K562 (cell line): ENCODE measurements around the gene UBL5. TPM values are rescaled to one million over a fixed set of nuclear protein-coding genes. Genes with fewer than 3 reads are reported as not detected.

Experiments used
- EP400 ChIP-seq: fragments of 450-650 bp; IDR thresholded peaks from 2 replicates; pipeline ENCODE4 v1.6.1; 2017; ENCODE audit warnings: antibody characterized with exemption, mild to moderate bottlenecking, moderate library complexity
- GABPA ChIP-seq: fragments of 200-800 bp; sonication (Bioruptor generic); conservative IDR thresholded peaks from 2 replicates; pipeline ENCODE4 v1.6.1; 2016; ENCODE audit warnings: low read depth, missing genetic modification characterization, missing compliant biosample characterization
- MEIS2 ChIP-seq: fragments of 450-650 bp; IDR thresholded peaks from 2 replicates; pipeline ENCODE4 v1.6.1; 2014; ENCODE audit warnings: mild to moderate bottlenecking; ENCODE audit not compliant: partially characterized antibody
- NELFE ChIP-seq: IDR thresholded peaks from 2 replicates; pipeline ENCODE4 v1.6.1; 2011; ENCODE audit warnings: mild to moderate bottlenecking; ENCODE audit not compliant: insufficient read depth, insufficient read length
- POLR2B ChIP-seq: fragments of 450-650 bp; IDR thresholded peaks from 2 replicates; pipeline ENCODE4 v1.6.1; 2018; ENCODE audit warnings: low read depth; ENCODE audit not compliant: partially characterized antibody
- SIN3B ChIP-seq: fragments of 450-650 bp; IDR thresholded peaks from 2 replicates; pipeline ENCODE4 v1.6.1; 2017; ENCODE audit warnings: low read depth, mild to moderate bottlenecking, moderate library complexity
- SMARCB1 ChIP-seq: IDR thresholded peaks from 2 replicates; pipeline ENCODE4 v1.6.1; 2011; ENCODE audit warnings: improper control_type of control experiment, low read depth; ENCODE audit not compliant: insufficient read length
- SP2 ChIP-seq: IDR thresholded peaks from 2 replicates; pipeline ENCODE4 v1.6.1; 2011; ENCODE audit warnings: mild to moderate bottlenecking, low read depth, low read length, moderate library complexity; ENCODE audit not compliant: poor library complexity, severe bottlenecking; ENCODE audit errors: extremely low read depth
- TAL1 ChIP-seq: fragments of 450-650 bp; IDR thresholded peaks from 2 replicates; pipeline ENCODE4 v1.6.1; 2016; ENCODE audit warnings: mild to moderate bottlenecking
- TBL1XR1 ChIP-seq, 2 experiments: IDR thresholded peaks; 2 replicates each; pipeline ENCODE4 v1.6.1; 2012; ENCODE audit warnings: improper control_type of control experiment in 2 of 2, low read length in 2 of 2, mild to moderate bottlenecking in 1 of 2
- TFAM ChIP-seq: fragments of 250-450 bp; sonication (Bioruptor Pico); conservative IDR thresholded peaks from 2 replicates; pipeline ENCODE4 v1.5.0; 2021; ENCODE audit warnings: mild to moderate bottlenecking, moderate library complexity
- ZNF146 ChIP-seq: IDR thresholded peaks from one replicate; pipeline ENCODE4 v1.6.1; 2018; ENCODE audit warnings: missing compliant biosample characterization; ENCODE audit not compliant: unreplicated experiment
- ZNF197 ChIP-seq: fragments of 200-800 bp; sonication (Bioruptor generic); IDR thresholded peaks from 2 replicates; pipeline ENCODE4 v1.6.1; 2016; ENCODE audit warnings: low read depth, missing genetic modification characterization, missing compliant biosample characterization
- polyA plus RNA-seq, 8 experiments: library from polyadenylated mRNA; depleted of rRNA in 4 of 8; stranded (reverse) in 5 of 8; unstranded in 3 of 8; fragments of >200 nt; fragmentation: Nextera tagmentation in 2 of 8; fragmentation: Illumina TruSeq in 1 of 8; extraction: Ambion mirVana in 2 of 8; extraction: Trizol in 1 of 8; gene quantifications; 2 replicates each; pipeline versions ENCODE4 v1.2.1 to v1.2.3, GENCODE V29; 2011 to 2014; ENCODE audit warnings: inconsistent platforms in 1 of 8, missing spikeins in 1 of 8
- total RNA-seq, 7 experiments: library from RNA; depleted of rRNA in 6 of 7; stranded (reverse); fragments of >200 nt in 6 of 7; fragmentation: Illumina TruSeq in 2 of 7; extraction: Trizol in 2 of 7; gene quantifications; 2 replicates each; pipeline versions ENCODE4 v1.2.1 to v1.2.3, GENCODE V29; 2011 to 2021; ENCODE audit warnings: low replicate concordance in 1 of 7
- TF ChIP-seq, protein P1 (sequence below), 2 experiments: fragments of 250-450 bp in 1 of 2; fragments of 450-650 bp in 1 of 2; sonication (Bioruptor Pico) in 1 of 2; IDR thresholded peaks; 2 replicates each; pipeline versions ENCODE4 v1.6.1 to v1.8.0; 2016 to 2021; ENCODE audit warnings: mild to moderate bottlenecking in 2 of 2, moderate library complexity in 2 of 2, missing compliant biosample characterization in 1 of 2, missing genetic modification characterization in 1 of 2
- TF ChIP-seq, protein P2 (sequence below): fragments of 450-650 bp; IDR thresholded peaks from 2 replicates; pipeline ENCODE4 v1.6.1; 2017; ENCODE audit warnings: mild to moderate bottlenecking, moderate library complexity
- TF ChIP-seq, protein P3 (sequence below): fragments of 450-650 bp; IDR thresholded peaks from 2 replicates; pipeline ENCODE4 v1.6.1; 2016; ENCODE audit warnings: low read depth

The UBL5 gene
- total and polyA plus RNA-seq, 9 of the 15 experiments (the other 6 are each of a cell fraction or from before 2014, with no cell fraction given), result 410 to 1,266 (median 613) TPM

DNA sequence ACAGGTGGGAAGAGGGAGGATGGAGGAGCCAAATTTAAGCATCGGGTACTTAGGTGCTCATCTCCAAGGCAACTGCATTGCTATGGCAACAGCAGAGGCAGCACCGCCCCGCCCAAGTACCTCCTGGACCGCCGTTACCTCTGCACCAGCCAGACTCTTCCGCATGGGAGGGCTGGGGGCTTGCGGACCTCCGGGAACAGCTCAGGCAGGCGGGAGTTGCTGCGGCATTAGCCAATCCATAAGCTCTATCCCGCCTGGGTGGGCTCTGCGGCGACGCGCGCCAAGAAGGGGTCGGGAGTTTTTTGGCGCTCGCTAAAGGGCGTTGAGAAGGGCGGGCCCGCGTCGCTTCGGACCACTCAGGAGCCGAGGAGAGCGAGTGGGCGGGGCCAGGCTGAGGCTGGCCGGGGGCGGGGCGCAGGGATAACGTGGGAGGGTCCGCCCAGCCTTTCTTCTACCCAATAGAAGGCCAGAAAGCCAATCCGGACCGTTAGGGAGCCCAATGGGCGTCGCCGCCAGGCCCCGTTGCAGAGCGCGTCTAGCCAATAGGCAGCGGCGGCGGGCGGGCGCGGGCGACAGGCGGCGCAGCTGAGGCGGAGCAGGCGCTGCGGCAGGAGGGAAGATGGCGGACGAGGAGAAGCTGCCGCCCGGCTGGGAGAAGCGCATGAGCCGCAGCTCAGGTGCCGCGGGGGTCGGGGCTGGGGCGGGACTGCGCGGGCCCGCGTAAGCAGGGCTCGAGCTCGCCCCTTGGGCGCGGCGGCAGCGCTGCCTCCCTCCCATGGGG lies 7.2 kb downstream of the UBL5 start, which contains the start of gene PIN1 (continued):
- TF ChIP-seq, protein P1, sequence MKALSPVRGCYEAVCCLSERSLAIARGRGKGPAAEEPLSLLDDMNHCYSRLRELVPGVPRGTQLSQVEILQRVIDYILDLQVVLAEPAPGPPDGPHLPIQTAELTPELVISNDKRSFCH (CRISPR knock-in tag; IDR thresholded peaks at IDR 0.05), result no peak
- TF ChIP-seq, protein P1 (tag; IDR thresholded peaks at IDR 0.05), result no peak
- TF ChIP-seq NELFE (no peak), SP2 (peak; percentile 87), TBL1XR1 (IDR thresholded peaks at IDR 0.05; ENCODE audit: low read length in 2 of 2) (no peak), ZNF197 (CRISPR knock-in tag) (no peak), EP400 (no peak; the same call in 1 of the 2 replicates), GABPA (tag) (no peak), TAL1 (no peak), SIN3B (peak; percentile 79), MEIS2 (no peak), SMARCB1 (no peak), ZNF146 (CRISPR knock-in tag) (no peak), POLR2B (no peak), TFAM (CRISPR knock-in tag) (no peak)
- TF ChIP-seq, protein P2, sequence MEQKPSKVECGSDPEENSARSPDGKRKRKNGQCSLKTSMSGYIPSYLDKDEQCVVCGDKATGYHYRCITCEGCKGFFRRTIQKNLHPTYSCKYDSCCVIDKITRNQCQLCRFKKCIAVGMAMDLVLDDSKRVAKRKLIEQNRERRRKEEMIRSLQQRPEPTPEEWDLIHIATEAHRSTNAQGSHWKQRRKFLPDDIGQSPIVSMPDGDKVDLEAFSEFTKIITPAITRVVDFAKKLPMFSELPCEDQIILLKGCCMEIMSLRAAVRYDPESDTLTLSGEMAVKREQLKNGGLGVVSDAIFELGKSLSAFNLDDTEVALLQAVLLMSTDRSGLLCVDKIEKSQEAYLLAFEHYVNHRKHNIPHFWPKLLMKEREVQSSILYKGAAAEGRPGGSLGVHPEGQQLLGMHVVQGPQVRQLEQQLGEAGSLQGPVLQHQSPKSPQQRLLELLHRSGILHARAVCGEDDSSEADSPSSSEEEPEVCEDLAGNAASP, result no peak
- TF ChIP-seq, protein P3, sequence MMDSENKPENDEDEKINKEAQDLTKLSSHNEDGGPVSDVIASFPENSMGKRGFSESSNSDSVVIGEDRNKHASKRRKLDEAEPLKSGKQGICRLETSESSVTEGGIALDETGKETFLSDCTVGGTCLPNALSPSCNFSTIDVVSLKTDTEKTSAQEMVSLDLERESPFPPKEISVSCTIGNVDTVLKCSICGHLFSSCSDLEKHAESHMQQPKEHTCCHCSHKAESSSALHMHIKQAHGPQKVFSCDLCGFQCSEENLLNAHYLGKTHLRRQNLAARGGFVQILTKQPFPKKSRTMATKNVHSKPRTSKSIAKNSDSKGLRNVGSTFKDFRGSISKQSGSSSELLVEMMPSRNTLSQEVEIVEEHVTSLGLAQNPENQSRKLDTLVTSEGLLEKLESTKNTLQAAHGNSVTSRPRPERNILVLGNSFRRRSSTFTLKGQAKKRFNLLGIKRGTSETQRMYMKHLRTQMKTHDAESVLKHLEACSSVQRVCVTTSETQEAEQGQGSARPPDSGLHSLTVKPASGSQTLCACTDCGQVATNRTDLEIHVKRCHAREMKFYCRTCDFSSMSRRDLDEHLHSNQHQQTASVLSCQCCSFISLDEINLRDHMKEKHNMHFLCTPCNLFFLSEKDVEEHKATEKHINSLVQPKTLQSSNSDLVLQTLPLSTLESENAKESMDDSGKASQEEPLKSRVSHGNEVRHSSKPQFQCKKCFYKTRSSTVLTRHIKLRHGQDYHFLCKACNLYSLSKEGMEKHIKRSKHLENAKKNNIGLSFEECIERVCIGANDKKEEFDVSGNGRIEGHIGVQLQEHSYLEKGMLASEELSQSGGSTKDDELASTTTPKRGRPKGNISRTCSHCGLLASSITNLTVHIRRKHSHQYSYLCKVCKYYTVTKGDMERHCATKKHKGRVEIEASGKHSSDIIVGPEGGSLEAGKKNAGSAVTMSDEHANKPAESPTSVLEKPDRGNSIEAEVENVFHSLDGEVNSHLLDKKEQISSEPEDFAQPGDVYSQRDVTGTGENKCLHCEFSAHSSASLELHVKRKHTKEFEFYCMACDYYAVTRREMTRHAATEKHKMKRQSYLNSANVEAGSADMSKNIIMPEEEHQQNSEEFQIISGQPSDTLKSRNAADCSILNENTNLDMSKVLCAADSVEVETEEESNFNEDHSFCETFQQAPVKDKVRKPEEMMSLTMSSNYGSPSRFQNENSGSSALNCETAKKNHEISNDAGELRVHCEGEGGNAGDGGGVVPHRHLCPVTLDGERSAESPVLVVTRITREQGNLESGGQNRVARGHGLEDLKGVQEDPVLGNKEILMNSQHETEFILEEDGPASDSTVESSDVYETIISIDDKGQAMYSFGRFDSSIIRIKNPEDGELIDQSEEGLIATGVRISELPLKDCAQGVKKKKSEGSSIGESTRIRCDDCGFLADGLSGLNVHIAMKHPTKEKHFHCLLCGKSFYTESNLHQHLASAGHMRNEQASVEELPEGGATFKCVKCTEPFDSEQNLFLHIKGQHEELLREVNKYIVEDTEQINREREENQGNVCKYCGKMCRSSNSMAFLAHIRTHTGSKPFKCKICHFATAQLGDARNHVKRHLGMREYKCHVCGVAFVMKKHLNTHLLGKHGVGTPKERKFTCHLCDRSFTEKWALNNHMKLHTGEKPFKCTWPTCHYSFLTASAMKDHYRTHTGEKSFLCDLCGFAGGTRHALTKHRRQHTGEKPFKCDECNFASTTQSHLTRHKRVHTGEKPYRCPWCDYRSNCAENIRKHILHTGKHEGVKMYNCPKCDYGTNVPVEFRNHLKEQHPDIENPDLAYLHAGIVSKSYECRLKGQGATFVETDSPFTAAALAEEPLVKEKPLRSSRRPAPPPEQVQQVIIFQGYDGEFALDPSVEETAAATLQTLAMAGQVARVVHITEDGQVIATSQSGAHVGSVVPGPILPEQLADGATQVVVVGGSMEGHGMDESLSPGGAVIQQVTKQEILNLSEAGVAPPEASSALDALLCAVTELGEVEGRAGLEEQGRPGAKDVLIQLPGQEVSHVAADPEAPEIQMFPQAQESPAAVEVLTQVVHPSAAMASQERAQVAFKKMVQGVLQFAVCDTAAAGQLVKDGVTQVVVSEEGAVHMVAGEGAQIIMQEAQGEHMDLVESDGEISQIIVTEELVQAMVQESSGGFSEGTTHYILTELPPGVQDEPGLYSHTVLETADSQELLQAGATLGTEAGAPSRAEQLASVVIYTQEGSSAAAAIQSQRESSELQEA, result no peak
